A549 (cell line): ENCODE data around the gene EXOC2. TPM values are rescaled to one million over a fixed set of nuclear protein-coding genes. Genes with fewer than 3 reads are reported as not detected.

Source experiments
- ATAC-seq, 2 experiments: fragments of 200-7000 bp in 1 of 2; fragments of >200 bp in 1 of 2; cut with Nextera tagmentation in 1 of 2; cut with Tn5 transposase in 1 of 2; 3 replicates each; pipeline versions ENCODE4 v1.8.0 to v1.9.1; 2018 to 2020; ENCODE audit warnings: mild to moderate bottlenecking in 1 of 2, moderate library complexity in 1 of 2
- CTCF ChIA-PET: fragments of 300-600 bp; sonication (Branson Sonifier 250); formaldehyde crosslinking; extraction: SDS; loops from one replicate; lab custom pipeline; 2021; ENCODE audit warnings: antibody characterized with exemption, inconsistent platforms; lab: Yijun Ruan, JAX
- POLR2A ChIA-PET: fragments of 350-600 bp; formaldehyde crosslinking; extraction: SDS; loops from one replicate; lab custom pipeline; 2021; ENCODE audit warnings: antibody characterized with exemption, inconsistent platforms; lab: Yijun Ruan, JAX
- DNase-seq, 2 experiments: peaks; one replicate each; pipeline versions ENCODE4 v3.0.0 to v3.0.0-alpha.2; 2011 to 2016; ENCODE audit warnings: low read depth in 1 of 2, low spot score in 1 of 2
- FAIRE-seq: peaks from 2 replicates; lab custom pipeline; 2011; peaks lifted over from hg19 to GRCh38; lab: Jason Lieb, UNC
- H3K27ac ChIP-seq, 2 experiments: fragments of >200 bp; sonication (Bioruptor Twin); formaldehyde crosslinking; 3 replicates each; pipeline ENCODE4 v1.5.1; 2016 to 2017
- H3K4me1 ChIP-seq: fragments of >200 bp; sonication (Bioruptor Twin); formaldehyde crosslinking; 3 replicates; pipeline ENCODE4 v1.6.1; 2016
- H3K4me2 ChIP-seq: fragments of >200 bp; sonication (Bioruptor Twin); formaldehyde crosslinking; 3 replicates; pipeline ENCODE4 v1.6.1; 2016
- H3K4me3 ChIP-seq: fragments of >200 bp; sonication (Bioruptor Twin); formaldehyde crosslinking; 3 replicates; pipeline ENCODE4 v1.5.1; 2016
- H3K9me3 ChIP-seq: fragments of >200 bp; sonication (Bioruptor Twin); formaldehyde crosslinking; 3 replicates; pipeline ENCODE4 v1.6.1; 2016
- BCL3 ChIP-seq: fragments of >200 bp; sonication (Bioruptor Twin); formaldehyde crosslinking; IDR thresholded peaks from 3 replicates; pipeline ENCODE4 v1.6.1; 2016
- CHD2 ChIP-seq: fragments of 150-350 bp; IDR thresholded peaks from 2 replicates; pipeline ENCODE4 v1.6.1; 2014; ENCODE audit warnings: low read length; ENCODE audit not compliant: partially characterized antibody
- EP300 ChIP-seq, 2 experiments: fragments of >200 bp; sonication (Bioruptor Twin); formaldehyde crosslinking; IDR thresholded peaks; 2 replicates in 1 of 2; 3 replicates in 1 of 2; pipeline ENCODE4 v1.6.1; 2016 to 2017
- FOSL2 ChIP-seq, 2 experiments: fragments of 450-650 bp in 1 of 2; fragments of >200 bp in 1 of 2; sonication (Bioruptor Twin) in 1 of 2; formaldehyde crosslinking; IDR thresholded peaks; 2 replicates each; pipeline versions ENCODE4 v1.5.0 to v1.6.1; 2016 to 2020; ENCODE audit warnings: mild to moderate bottlenecking in 1 of 2, moderate library complexity in 1 of 2
- HES2 ChIP-seq: fragments of >200 bp; sonication (Bioruptor Twin); formaldehyde crosslinking; IDR thresholded peaks from 2 replicates; pipeline ENCODE4 v1.6.1; 2016
- HOXB5 ChIP-seq: fragments of 250-450 bp; sonication (Bioruptor Pico); IDR thresholded peaks from 2 replicates; pipeline ENCODE4 v1.5.0; 2020; ENCODE audit warnings: mild to moderate bottlenecking, moderate library complexity
- MAX ChIP-seq: IDR thresholded peaks from 2 replicates; pipeline ENCODE4 v1.6.1; 2012
- NPAS2 ChIP-seq: fragments of 250-450 bp; sonication (Bioruptor Pico); IDR thresholded peaks from 2 replicates; pipeline ENCODE4 v1.8.0; 2022; ENCODE audit warnings: mild to moderate bottlenecking, moderate library complexity, borderline replicate concordance
- PBX3 ChIP-seq: IDR thresholded peaks from 2 replicates; pipeline ENCODE4 v1.6.1; 2012
- PHF8 ChIP-seq: fragments of 200-600 bp; sonication (generic); IDR thresholded peaks from 2 replicates; pipeline ENCODE4 v1.6.1; 2016; ENCODE audit warnings: low read depth, mild to moderate bottlenecking, antibody characterized with exemption, moderate library complexity, borderline replicate concordance
- RAD21 ChIP-seq, 2 experiments: fragments of >200 bp in 1 of 2; sonication (Bioruptor Twin) in 1 of 2; formaldehyde crosslinking in 1 of 2; IDR thresholded peaks in 1 of 2; conservative IDR thresholded peaks in 1 of 2; 2 replicates in 1 of 2; 3 replicates in 1 of 2; pipeline ENCODE4 v1.6.1; 2012 to 2018; ENCODE audit warnings: inconsistent platforms in 1 of 2
- RARB ChIP-seq: fragments of 250-450 bp; sonication (Bioruptor Pico); IDR thresholded peaks from 2 replicates; pipeline ENCODE4 v1.8.0; 2021; ENCODE audit warnings: mild to moderate bottlenecking, moderate library complexity
- REST ChIP-seq: fragments of 200-600 bp; sonication (generic); IDR thresholded peaks from 2 replicates; pipeline ENCODE4 v1.6.1; 2016; ENCODE audit warnings: antibody characterized with exemption, mild to moderate bottlenecking, moderate library complexity
- ZSCAN20 ChIP-seq: fragments of 250-450 bp; sonication (Bioruptor Pico); IDR thresholded peaks from 2 replicates; pipeline ENCODE4 v1.8.0; 2022; ENCODE audit warnings: mild to moderate bottlenecking, moderate library complexity
- WGBS: methylation state at CpG from one replicate; pipeline ENCODE4 v1.1.6; 2017; ENCODE audit errors: missing lambda C conversion rate; 5-methylcytosine and 5-hydroxymethylcytosine counted together
- polyA plus RNA-seq, 4 experiments: library from polyadenylated mRNA; depleted of rRNA in 3 of 4; stranded (reverse); fragments of >200 nt; fragmentation: RNase III in 1 of 4; extraction: RNeasy Plus Mini Kit Qiagen cat#74134 plus additional on column Dnase treatment in 1 of 4; gene quantifications; 2 replicates in 3 of 4; 3 replicates in 1 of 4; pipeline ENCODE4 v1.2.3, GENCODE V29; 2011 to 2017

EXOC2 gene
- polyA plus RNA-seq, 2 of the 4 experiments (the other 2 are of a cell fraction): 13.3 to 22.9 TPM

GRCh38 chr6:438634-439170 lies 254.2 kb downstream of the EXOC2 start:
- WGBS: 77% methylated on average over 12 of the region's 12 CpGs
- H3K4me1 ChIP-seq: peaks cover 9% of the 10 kb centered on the region; the same call in 2 of the 3 replicates
- H3K27ac ChIP-seq: no peak overlapping the region
- CTCF ChIA-PET: no interaction called here
- no peaks in the 10 kb centered on the region for H3K9me3 ChIP-seq
- no peak for TF ChIP-seq ZSCAN20 (CRISPR knock-in tag)
- no peak for TF ChIP-seq RARB
- no peak for TF ChIP-seq RAD21 (conservative IDR thresholded peaks at IDR 0.05 in 1 of 2, IDR thresholded peaks at IDR 0.05 in 1 of 2)
- TF ChIP-seq HOXB5 (CRISPR knock-in tag): no peak
- no peak for TF ChIP-seq HES2
- no peak for TF ChIP-seq BCL3
- no peak for TF ChIP-seq EP300 (IDR thresholded peaks at IDR 0.05)
- TF ChIP-seq CHD2: no peak
- TF ChIP-seq NPAS2 (CRISPR knock-in tag): no peak
- no peak for TF ChIP-seq MAX
- no peak for ATAC-seq
- POLR2A ChIA-PET: no interaction called here
- H3K4me2 ChIP-seq: no peak overlapping the region
- no peak for FAIRE-seq
- H3K4me3 ChIP-seq: no peak overlapping the region
- no peak for DNase-seq

- no peak overlapping the region for H3K4me2 ChIP-seq
- ChIA-PET POLR2A (no interaction called here), CTCF (interaction anchor here (0.5 to 1.0 kb wide), 2 partner anchors 9 to 122 kb away, joined by 3 read pairs; no protein-coding TSS in a partner anchor)
- no peak for FAIRE-seq
- H3K9me3 ChIP-seq: no peaks in the 10 kb centered on the region
- H3K4me1 ChIP-seq: peaks cover 9% of the 10 kb centered on the region; the same call in 2 of the 3 replicates
- ATAC-seq: no peak
- no peak for DNase-seq
- no peak overlapping the region for H3K4me3 ChIP-seq
- WGBS: 98% methylated on average over 6 of the region's 6 CpGs
- TF ChIP-seq REST (no peak), PHF8 (no peak), PBX3 (no peak), FOSL2 (IDR thresholded peaks at IDR 0.05) (no peak), FOSL2 (CRISPR knock-in tag; IDR thresholded peaks at IDR 0.05) (no peak)
- peak overlapping the region in 1 of 2 experiments; percentile 53; a peak in 1 of 6 replicates for H3K27ac ChIP-seq
These were observed 255.9 kb downstream of the EXOC2 start for GRCh38 chr6:437037-437392.
